ENCODE measurements around the gene CHAT.

GRCh38 chr10:49678827-49679479 is 65.1 kb downstream of the CHAT start:
- TF ChIP-seq CTCF (conservative IDR thresholded peaks at IDR 0.05) = no peak
- no peak for TF ChIP-seq ZFX (IDR thresholded peaks at IDR 0.05)

Measured in C4-2B (cell line).